SK-N-SH (cell line): ENCODE measurements around the gene PEPD. TPM values are rescaled to one million over a fixed set of nuclear protein-coding genes. Genes with fewer than 3 reads are reported as not detected.

ENCODE experiments used
- CTCF ChIA-PET: fragments of 300-600, 350-600 bp; formaldehyde crosslinking; extraction: SDS; loops from one replicate; lab custom pipeline; 2021; lab: Yijun Ruan, JAX
- POLR2A ChIA-PET: fragments of 350-600 bp; sonication (Branson Sonifier 250); formaldehyde crosslinking; extraction: SDS; loops from one replicate; lab custom pipeline; 2020; ENCODE audit warnings: antibody characterized with exemption, inconsistent platforms; lab: Yijun Ruan, JAX
- DNase-seq: peaks from one replicate; pipeline ENCODE4 v3.0.0; 2012
- H2AFZ ChIP-seq: fragments of 200-600 bp; sonication (generic); 2 replicates; pipeline ENCODE4 v1.8.1; 2016; ENCODE audit warnings: antibody characterized with exemption, mild to moderate bottlenecking, low read depth
- H3F3A ChIP-seq: fragments of 200-600 bp; sonication (generic); replicated peaks from 2 replicates; pipeline ENCODE3; 2016; ENCODE audit warnings: antibody characterized with exemption, mild to moderate bottlenecking; ENCODE audit not compliant: insufficient read depth
- H3K27ac ChIP-seq, 2 experiments: fragments of 200-500 bp in 1 of 2; fragments of 200-600 bp in 1 of 2; sonication (Bioruptor generic) in 1 of 2; sonication (generic), shearing (Covaris generic) in 1 of 2; 2 replicates each; pipeline versions ENCODE4 v1.5.1 to v1.6.1; 2014 to 2016; ENCODE audit warnings: low read depth in 2 of 2, inconsistent platforms in 1 of 2, low read length in 1 of 2, mild to moderate bottlenecking in 1 of 2, mixed read lengths in 1 of 2
- H3K27me3 ChIP-seq: fragments of 200-600 bp; sonication (generic), shearing (Covaris generic); 2 replicates; pipeline ENCODE4 v1.6.1; 2016; ENCODE audit warnings: mixed run types; ENCODE audit not compliant: insufficient read depth
- H3K36me3 ChIP-seq, 2 experiments: fragments of 200-500 bp in 1 of 2; fragments of 200-600 bp in 1 of 2; sonication (Bioruptor generic) in 1 of 2; sonication (generic) in 1 of 2; replicated peaks in 1 of 2; 2 replicates each; pipeline versions ENCODE3 to v1.5.1; 2014 to 2016; ENCODE audit warnings: low read length in 1 of 2, mild to moderate bottlenecking in 1 of 2; ENCODE audit not compliant: insufficient read depth in 2 of 2, control insufficient read depth in 1 of 2
- H3K4me1 ChIP-seq, 2 experiments: fragments of 200-500 bp in 1 of 2; fragments of 200-600 bp in 1 of 2; sonication (Bioruptor generic) in 1 of 2; sonication (generic), shearing (Covaris generic) in 1 of 2; 2 replicates each; pipeline versions ENCODE4 v1.5.1 to v1.6.1; 2014 to 2016; ENCODE audit warnings: low read depth in 1 of 2, low read length in 1 of 2, mixed run types in 1 of 2; ENCODE audit not compliant: insufficient read depth in 2 of 2, control insufficient read depth in 1 of 2
- H3K4me2 ChIP-seq: fragments of 200-600 bp; sonication (generic), shearing (Covaris generic); 2 replicates; pipeline ENCODE4 v1.6.1; 2017; ENCODE audit warnings: mixed run types
- H3K4me3 ChIP-seq, 2 experiments: fragments of 200-500 bp in 1 of 2; fragments of 200-600 bp in 1 of 2; sonication (Bioruptor generic) in 1 of 2; sonication (generic), shearing (Covaris generic) in 1 of 2; 2 replicates each; pipeline versions ENCODE4 v1.5.1 to v1.8.1; 2014 to 2016; ENCODE audit warnings: low read depth in 2 of 2, inconsistent platforms in 1 of 2, low read length in 1 of 2, mild to moderate bottlenecking in 1 of 2, mixed read lengths in 1 of 2, moderate library complexity in 1 of 2
- H3K79me2 ChIP-seq: fragments of 200-600 bp; sonication (generic); 2 replicates; pipeline ENCODE4 v1.8.1; 2017; ENCODE audit warnings: mild to moderate bottlenecking; ENCODE audit not compliant: insufficient read depth
- H3K9ac ChIP-seq: fragments of 200-600 bp; sonication (generic); 2 replicates; pipeline ENCODE4 v1.6.1; 2017; ENCODE audit warnings: mixed run types
- H3K9me2 ChIP-seq: fragments of 200-600 bp; sonication (generic); 2 replicates; pipeline ENCODE4 v1.6.1; 2017; ENCODE audit warnings: mixed run types
- H3K9me3 ChIP-seq: fragments of 200-600 bp; sonication (generic); 2 replicates; pipeline ENCODE4 v1.6.1; 2017; ENCODE audit warnings: mixed run types, mild to moderate bottlenecking, moderate library complexity
- H4K20me1 ChIP-seq: fragments of 200-600 bp; sonication (generic); 2 replicates; pipeline ENCODE4 v1.6.1; 2017; ENCODE audit warnings: mild to moderate bottlenecking, mixed run types; ENCODE audit not compliant: insufficient read depth
- CHD2 ChIP-seq: fragments of 150-350 bp; IDR thresholded peaks from 2 replicates; pipeline ENCODE4 v1.6.1; 2018; ENCODE audit warnings: low read length; ENCODE audit not compliant: partially characterized antibody
- CTCF ChIP-seq: fragments of 200-600 bp; sonication (generic); IDR thresholded peaks from 2 replicates; pipeline ENCODE4 v1.6.1; 2017; ENCODE audit warnings: antibody characterized with exemption, mild to moderate bottlenecking, moderate library complexity
- ELF1 ChIP-seq: IDR thresholded peaks from 2 replicates; pipeline ENCODE4 v1.4.0; 2012
- EP300 ChIP-seq, 2 experiments: IDR thresholded peaks; 2 replicates each; pipeline versions ENCODE4 v1.4.0 to v1.6.1; 2012; ENCODE audit warnings: borderline replicate concordance in 1 of 2, low read depth in 1 of 2, low read length in 1 of 2
- FOSL2 ChIP-seq: IDR thresholded peaks from 2 replicates; pipeline ENCODE4 v1.4.0; 2012; ENCODE audit warnings: low read depth, mild to moderate bottlenecking, moderate library complexity, borderline replicate concordance
- FOXJ3 ChIP-seq: sonication (generic); formaldehyde crosslinking; IDR thresholded peaks from 2 replicates; pipeline ENCODE4 v1.5.1; 2020; ENCODE audit warnings: mild to moderate bottlenecking, missing genetic modification reagents
- FOXM1 ChIP-seq: IDR thresholded peaks from 2 replicates; pipeline ENCODE4 v1.4.0; 2012; ENCODE audit warnings: low read depth, mild to moderate bottlenecking
- GABPA ChIP-seq: IDR thresholded peaks from 2 replicates; pipeline ENCODE4 v1.4.0; 2012; ENCODE audit warnings: low read depth, mild to moderate bottlenecking
- GATA2 ChIP-seq: sonication (generic); formaldehyde crosslinking; IDR thresholded peaks from 2 replicates; pipeline ENCODE4 v1.5.0; 2020; ENCODE audit warnings: mild to moderate bottlenecking, missing genetic modification reagents
- JUND ChIP-seq: IDR thresholded peaks from 2 replicates; pipeline ENCODE4 v1.4.0; 2012
- MAX ChIP-seq: IDR thresholded peaks from 2 replicates; pipeline ENCODE4 v1.4.0; 2012; ENCODE audit warnings: low read depth
- MEF2A ChIP-seq: IDR thresholded peaks from 2 replicates; pipeline ENCODE4 v1.4.0; 2012; ENCODE audit warnings: low read depth, borderline replicate concordance
- NRF1 ChIP-seq: IDR thresholded peaks from 2 replicates; pipeline ENCODE4 v1.6.1; 2012; ENCODE audit warnings: low read depth, mild to moderate bottlenecking, low read length
- PBX3 ChIP-seq: IDR thresholded peaks from 2 replicates; pipeline ENCODE4; 2012
- RAD21 ChIP-seq: IDR thresholded peaks from 2 replicates; pipeline ENCODE4 v1.6.1; 2012; ENCODE audit warnings: mild to moderate bottlenecking, low read length
- RXRA ChIP-seq: IDR thresholded peaks from 2 replicates; pipeline ENCODE4 v1.4.0; 2012; ENCODE audit warnings: low read depth, mild to moderate bottlenecking, borderline replicate concordance
- SIN3A ChIP-seq: IDR thresholded peaks from 2 replicates; pipeline ENCODE4 v1.6.1; 2012; ENCODE audit warnings: low read depth, mild to moderate bottlenecking, low read length, moderate library complexity, borderline replicate concordance
- SMC3 ChIP-seq: IDR thresholded peaks from 2 replicates; pipeline ENCODE4 v1.6.1; 2012; ENCODE audit warnings: low read depth, low read length, improper control_type of control experiment
- TEAD4 ChIP-seq: IDR thresholded peaks from 2 replicates; pipeline ENCODE4 v1.4.0; 2012; ENCODE audit warnings: mild to moderate bottlenecking, borderline replicate concordance; ENCODE audit not compliant: insufficient read depth
- USF1 ChIP-seq: IDR thresholded peaks from 2 replicates; pipeline ENCODE4 v1.4.0; 2012; ENCODE audit warnings: low read depth, borderline replicate concordance
- YY1 ChIP-seq: IDR thresholded peaks from 2 replicates; pipeline ENCODE4 v1.4.0; 2012; ENCODE audit warnings: low read depth, mild to moderate bottlenecking
- WGBS: methylation state at CpG from one replicate; pipeline ENCODE4 v1.1.6; 2017; ENCODE audit warnings: low lambda C conversion rate; 5-methylcytosine and 5-hydroxymethylcytosine counted together
- polyA plus RNA-seq, 3 experiments: library from polyadenylated mRNA; depleted of rRNA; stranded (reverse); fragments of >200 nt; gene quantifications; 2 replicates each; pipeline ENCODE4 v1.2.3, GENCODE V29; 2012

Gene PEPD
- polyA plus RNA-seq, 1 of the 3 experiments (the other 2 are of a cell fraction), result 88.9 TPM

GRCh38 chr19:33557720-33558119 is 36.1 kb upstream of the PEPD start:
- TF ChIP-seq FOXM1 (no peak), GATA2 (CRISPR knock-in tag) (no peak), CTCF (no peak), FOXJ3 (CRISPR knock-in tag) (no peak), CHD2 (no peak), MEF2A (no peak)
- Histone ChIP-seq H3K9me2 (no peaks in the 10 kb centered on the region), H2AFZ (no peak overlapping the region), H3K4me3 (no peak overlapping the region), H3K4me2 (no peak overlapping the region), H3K9ac (no peak overlapping the region), H3K79me2 (no peaks in the 10 kb centered on the region), H3K27ac (no peak overlapping the region), H4K20me1 (no peaks in the 10 kb centered on the region), H3K9me3 (no peaks in the 10 kb centered on the region), H3K4me1 (no peaks in the 10 kb centered on the region; a peak in 1 of 4 replicates), H3F3A (no peaks in the 10 kb centered on the region), H3K36me3 (no peaks in the 10 kb centered on the region), H3K27me3 (no peaks in the 10 kb centered on the region)
- WGBS, result 53% methylated on average over 12 of the region's 13 CpGs
- ChIA-PET POLR2A (no interaction called here), CTCF (interaction anchor here (0.8 to 1.8 kb wide), 2 partner anchors 15 to 26 kb away, joined by 3 to 4 read pairs; no protein-coding TSS in a partner anchor)
- DNase-seq, result no peak

- Histone ChIP-seq H3K27me3 (no peaks in the 10 kb centered on the region), H3K4me2 (no peak overlapping the region), H3F3A (no peaks in the 10 kb centered on the region), H3K4me3 (no peak overlapping the region), H3K36me3 (no peaks in the 10 kb centered on the region), H3K27ac (no peak overlapping the region), H4K20me1 (no peaks in the 10 kb centered on the region), H3K4me1 (no peaks in the 10 kb centered on the region), H2AFZ (no peak overlapping the region), H3K9ac (no peak overlapping the region), H3K9me2 (no peaks in the 10 kb centered on the region), H3K79me2 (no peaks in the 10 kb centered on the region), H3K9me3 (no peaks in the 10 kb centered on the region)
- POLR2A ChIA-PET, result no interaction called here
- TF ChIP-seq NRF1 (no peak), USF1 (no peak), PBX3 (no peak), SMC3 (no peak), RXRA (no peak), YY1 (no peak), TEAD4 (no peak), FOXM1 (no peak), GABPA (no peak), MAX (no peak), CTCF (no peak), ELF1 (no peak), SIN3A (no peak), FOSL2 (no peak), RAD21 (no peak), JUND (no peak), EP300 (IDR thresholded peaks at IDR 0.05; ENCODE audit: borderline replicate concordance in 1 of 2, low read depth in 1 of 2, low read length in 1 of 2) (no peak)
- CTCF ChIA-PET, result interaction anchor here (0.7 to 1.8 kb wide), 3 partner anchors 14 to 504 kb away, joined by 3 to 4 read pairs (median 3); no protein-coding TSS in a partner anchor
- WGBS, result 33% methylated on average over 10 of the region's 10 CpGs
- DNase-seq, result no peak
Observed at GRCh38 chr19:33557196-33557595, 35.6 kb upstream of the PEPD start.
